HG02852 (cell line): ENCODE results near the gene RBM17.
"Not testable (repeated sequence)": the region's sequence is repeated elsewhere in the genome, so short reads cannot be mapped to it uniquely, and the experiment has no call there.

Source experiments
- ATAC-seq: cut with Tn5 transposase; IDR thresholded peaks from one replicate; pipeline ENCODE4 v1.9.1; 2021; ENCODE audit warnings: mild to moderate bottlenecking, moderate library complexity; ENCODE audit not compliant: unreplicated experiment

RBM17 gene

DNA sequence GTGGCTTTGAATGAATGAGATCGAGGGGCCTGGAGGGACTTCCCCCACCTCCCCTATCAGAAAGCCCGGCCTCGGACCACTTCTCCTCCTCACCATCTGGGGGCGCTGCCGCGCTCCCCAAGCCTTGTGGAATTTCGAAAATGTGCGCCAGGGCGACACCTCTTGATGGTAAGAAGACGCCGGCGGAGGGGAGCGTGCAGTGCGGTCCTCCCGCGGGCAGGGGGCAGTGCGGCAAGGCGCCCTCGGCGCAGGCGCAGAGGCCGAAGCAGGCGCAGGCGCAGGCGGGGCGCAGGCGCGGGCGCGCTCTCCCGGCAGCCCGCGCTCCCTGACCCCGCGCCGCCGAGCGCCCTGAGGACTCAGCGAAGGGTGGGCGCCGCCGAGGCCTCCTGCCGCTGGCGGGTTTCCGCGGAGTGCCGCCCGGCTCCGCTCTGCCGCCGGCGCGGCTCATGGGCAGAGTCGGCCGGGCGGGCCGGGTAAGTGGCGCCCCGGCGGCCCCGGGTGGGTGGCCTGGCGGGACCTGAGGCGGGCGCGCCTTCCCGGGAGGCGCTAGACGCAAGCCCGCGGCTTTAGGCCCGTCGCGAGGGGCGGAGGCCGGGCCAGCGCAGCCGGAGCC, at the start of gene RBM17:
Gene RBM17 (plus strand): TSS at position 314 of the 613 bp plus-strand sequence. CDS start 8,032 bp downstream, outside the sequence.
- ATAC-seq = peak; percentile 82

- no peak for ATAC-seq
Observed at GRCh38 chr10:6039711-6040110, 49.1 kb upstream of the RBM17 start.

DNA sequence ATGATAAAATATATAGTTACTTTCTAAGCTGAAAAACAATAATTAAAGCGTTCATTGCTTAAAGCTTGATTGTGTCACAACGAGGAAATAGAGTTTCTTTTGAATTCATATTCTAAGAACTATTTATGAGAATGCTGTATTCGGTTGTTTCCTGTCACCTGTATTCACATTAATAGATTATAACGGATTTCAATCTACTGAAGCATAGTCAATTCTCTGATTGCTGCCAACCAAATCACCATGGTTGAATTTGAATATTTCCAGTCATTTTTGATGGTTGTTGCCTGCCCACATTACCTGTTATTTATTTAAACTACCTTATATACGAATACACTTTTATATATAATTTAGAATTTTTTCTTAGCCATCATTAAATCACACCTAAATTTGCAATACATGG, 48.6 kb upstream of the RBM17 start:
- no peak for ATAC-seq

- ATAC-seq = not testable (repeated sequence)
Observed at GRCh38 chr10:6043377-6043776, 45.5 kb upstream of the RBM17 start.

DNA sequence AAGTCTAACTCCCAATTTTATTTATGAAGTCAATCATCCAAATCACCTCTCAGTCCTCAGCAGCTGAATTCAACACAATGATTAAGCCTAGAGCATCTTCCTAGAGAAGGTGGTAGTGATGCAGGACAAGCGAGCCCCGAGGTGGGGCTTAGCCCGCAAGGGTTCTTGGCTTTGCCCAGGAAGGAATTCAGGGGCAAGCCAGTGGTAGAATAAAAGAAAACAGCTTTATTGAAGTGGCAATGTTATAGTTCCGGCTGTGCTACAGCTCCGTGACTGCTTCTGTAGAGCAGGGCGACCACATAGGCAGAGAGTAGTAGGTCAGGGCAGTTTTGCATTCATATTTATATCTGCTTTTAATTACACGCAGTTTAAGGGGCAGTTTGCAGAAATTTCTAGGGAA, 44.8 kb upstream of the RBM17 start:
- no peak for ATAC-seq

- ATAC-seq = peak; percentile 36
Observed at GRCh38 chr10:6044751-6045313, 44.0 kb upstream of the RBM17 start.

DNA sequence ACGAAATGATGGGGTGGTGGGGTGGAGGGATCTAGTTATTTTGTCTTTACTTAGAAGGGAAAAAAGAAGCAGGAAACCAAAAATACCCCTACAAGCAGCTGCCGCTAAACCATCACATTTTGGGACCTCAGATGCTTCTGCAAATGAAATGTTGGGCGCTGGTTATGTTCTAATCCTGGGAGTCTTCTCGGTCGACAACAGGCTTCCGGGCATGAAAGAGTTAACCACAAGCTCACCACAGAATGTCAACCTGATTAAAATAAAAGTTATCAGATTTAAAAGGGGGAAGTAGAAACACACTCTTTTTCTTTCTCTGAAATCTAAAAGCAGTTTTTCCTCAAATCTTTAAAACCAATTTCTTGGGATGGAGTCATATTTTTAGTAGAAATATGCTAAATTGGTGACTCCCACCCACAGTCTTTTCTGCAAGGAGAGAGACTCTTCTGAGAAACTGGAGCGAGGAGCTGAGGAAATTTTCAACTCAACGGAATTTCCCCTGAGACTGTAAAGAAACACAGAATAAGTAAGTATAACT, 43.5 kb upstream of the RBM17 start:
- peak; percentile 37 for ATAC-seq

DNA sequence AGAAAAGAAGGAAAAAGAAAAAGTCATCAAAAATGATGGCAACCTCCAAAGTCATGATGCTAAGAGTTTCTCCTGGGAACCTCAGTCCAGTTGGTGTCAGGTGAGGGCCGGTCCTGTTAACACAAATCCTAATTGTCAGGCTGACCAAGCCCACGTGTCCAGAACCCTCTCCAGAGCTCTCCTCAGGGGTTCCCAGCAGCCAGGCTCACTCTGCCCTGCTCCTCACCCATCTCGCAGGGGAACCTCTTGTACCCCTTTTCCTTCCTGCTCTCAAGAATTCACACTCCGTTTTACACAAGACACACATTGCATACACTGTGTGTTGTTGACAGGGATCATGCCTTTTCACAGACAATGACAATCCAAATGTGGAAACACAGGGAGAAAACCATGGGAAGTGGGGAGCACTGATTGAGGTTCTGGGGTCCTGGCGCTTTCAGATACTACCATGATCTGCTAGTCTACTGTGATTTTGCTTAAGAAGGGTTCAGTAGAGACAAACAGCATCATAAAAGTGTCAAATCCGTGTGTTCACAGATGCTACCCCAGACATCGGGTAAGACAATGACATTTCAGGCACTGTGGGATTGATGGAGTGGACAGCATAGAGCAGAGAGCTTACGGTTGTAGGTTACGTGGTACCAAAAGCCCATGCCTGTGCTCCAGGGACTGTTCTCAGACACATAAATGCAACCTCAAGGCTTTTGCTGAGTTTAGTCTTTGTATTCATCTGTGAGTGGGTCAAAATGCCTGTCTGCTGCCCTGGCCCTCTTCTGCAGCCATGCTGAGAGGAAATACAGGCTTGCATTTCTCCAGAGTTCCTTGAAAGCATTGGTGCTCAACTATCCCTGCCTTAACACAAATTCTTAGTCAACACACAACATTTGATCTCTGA, 42.7 kb upstream of the RBM17 start:
- ATAC-seq = no peak

GRCh38 chr10:6046773-6047611, 41.8 kb upstream of the RBM17 start:
- no peak for ATAC-seq

GRCh38 chr10:6047847-6048246, 41.0 kb upstream of the RBM17 start:
- ATAC-seq = no peak

GRCh38 chr10:6048281-6049030, 40.4 kb upstream of the RBM17 start:
- no peak for ATAC-seq

DNA sequence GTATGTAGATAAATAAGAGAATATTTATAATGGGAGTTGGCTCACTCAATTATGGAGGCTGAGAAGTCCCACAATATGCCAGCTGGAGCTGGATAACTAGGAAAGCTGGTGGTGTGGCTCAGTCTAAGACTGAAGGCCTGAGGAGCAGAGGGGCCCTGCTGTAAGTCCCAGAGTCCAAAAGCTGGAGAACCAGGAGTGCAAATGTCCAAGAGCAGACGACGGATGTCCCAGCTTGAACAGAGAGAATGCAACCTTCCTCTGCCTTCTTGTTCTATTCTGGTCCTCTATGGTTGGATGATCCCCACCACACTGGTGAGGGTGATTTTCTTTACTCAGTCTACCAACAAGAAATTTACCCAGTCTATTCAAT, 39.8 kb upstream of the RBM17 start:
- ATAC-seq = no peak

GRCh38 chr10:6050801-6051445, 37.9 kb upstream of the RBM17 start:
- ATAC-seq = peak; percentile 74

- no peak for ATAC-seq
Observed at GRCh38 chr10:6052247-6053221, 36.3 kb upstream of the RBM17 start.

GRCh38 chr10:6053303-6053702, 35.5 kb upstream of the RBM17 start:
- no peak for ATAC-seq

GRCh38 chr10:6053816-6054631, 34.8 kb upstream of the RBM17 start:
- ATAC-seq = no peak

DNA sequence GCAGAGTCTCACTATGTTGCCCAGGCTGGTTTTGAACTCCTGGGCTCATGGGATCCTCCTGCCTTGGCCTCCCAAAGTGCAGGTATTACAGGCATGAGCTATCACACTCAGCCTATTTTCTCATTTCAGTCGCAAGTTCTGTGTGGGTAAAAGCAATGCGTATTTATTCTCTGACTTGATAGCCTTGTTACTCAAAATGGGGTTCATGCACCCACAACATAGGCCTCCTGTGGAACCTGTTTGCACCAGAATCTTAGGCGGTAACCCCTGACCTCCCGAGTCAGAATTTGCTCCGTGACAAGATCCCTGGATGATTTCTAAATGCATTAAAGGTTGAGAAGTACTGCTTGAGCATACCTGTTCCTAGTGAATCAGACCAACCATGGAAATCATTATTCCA, 34.0 kb upstream of the RBM17 start:
- ATAC-seq = no peak

GRCh38 chr10:6055929-6056328, 32.9 kb upstream of the RBM17 start:
- no peak for ATAC-seq
